ENCODE results near the gene MIA.
"Not testable (repeated sequence)": the region's sequence is repeated elsewhere in the genome, so short reads cannot be mapped to it uniquely, and the experiment has no call there.

The MIA gene

DNA sequence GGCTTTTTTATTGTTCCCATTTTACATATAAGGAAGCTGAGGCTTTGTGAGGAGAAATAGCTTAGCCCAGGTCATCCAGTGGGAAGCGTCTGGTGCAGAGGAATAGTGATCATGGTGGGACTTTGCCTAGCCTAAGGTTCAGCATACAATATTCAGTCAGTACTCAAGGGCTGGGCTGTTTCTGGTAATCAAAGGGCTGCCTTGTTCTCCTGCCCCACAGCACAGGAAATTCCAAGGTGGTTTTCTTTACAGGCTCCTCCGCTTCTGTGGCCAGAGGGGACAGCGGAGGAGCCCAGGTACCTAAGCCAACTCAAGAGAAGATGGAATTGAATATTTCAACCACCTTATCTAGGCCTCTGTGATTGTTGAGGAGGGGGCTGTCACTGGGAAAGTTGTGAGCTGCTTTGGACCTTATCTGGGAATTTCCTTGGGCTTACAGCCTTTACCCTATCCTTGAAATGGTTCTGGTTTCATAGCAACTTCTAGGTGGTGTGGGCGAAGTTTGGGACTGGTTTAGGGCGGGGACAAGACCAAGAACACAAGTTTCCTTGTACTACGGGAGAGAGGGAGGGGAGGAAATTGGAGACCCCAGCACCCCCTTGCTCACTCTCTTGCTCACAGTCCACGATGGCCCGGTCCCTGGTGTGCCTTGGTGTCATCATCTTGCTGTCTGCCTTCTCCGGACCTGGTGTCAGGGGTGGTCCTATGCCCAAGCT, at the start of gene MIA:
MIA (plus strand) TSS at position 606 of the 716 bp plus-strand sequence; CDS start at position 628, 22 bp downstream.
- no peak for DNase-seq (ENCODE audit: low read depth in 3 of 3)

GRCh38 chr19:40726279-40726678, 49.0 kb upstream of the MIA start:
- no peak for DNase-seq (ENCODE audit: low read depth in 3 of 3)

GRCh38 chr19:40730065-40730464, 45.3 kb upstream of the MIA start:
- not testable (repeated sequence) for DNase-seq (ENCODE audit: low read depth in 3 of 3)

- DNase-seq (ENCODE audit: low read depth in 3 of 3) = not testable (repeated sequence)
These were observed 43.0 kb upstream of the MIA start for GRCh38 chr19:40732304-40732703.

GRCh38 chr19:40733149-40733548, 42.2 kb upstream of the MIA start:
- no peak for DNase-seq (ENCODE audit: low read depth in 3 of 3)

- DNase-seq (ENCODE audit: low read depth in 3 of 3) = no peak
These were observed 40.1 kb upstream of the MIA start for GRCh38 chr19:40735013-40735771.

DNA sequence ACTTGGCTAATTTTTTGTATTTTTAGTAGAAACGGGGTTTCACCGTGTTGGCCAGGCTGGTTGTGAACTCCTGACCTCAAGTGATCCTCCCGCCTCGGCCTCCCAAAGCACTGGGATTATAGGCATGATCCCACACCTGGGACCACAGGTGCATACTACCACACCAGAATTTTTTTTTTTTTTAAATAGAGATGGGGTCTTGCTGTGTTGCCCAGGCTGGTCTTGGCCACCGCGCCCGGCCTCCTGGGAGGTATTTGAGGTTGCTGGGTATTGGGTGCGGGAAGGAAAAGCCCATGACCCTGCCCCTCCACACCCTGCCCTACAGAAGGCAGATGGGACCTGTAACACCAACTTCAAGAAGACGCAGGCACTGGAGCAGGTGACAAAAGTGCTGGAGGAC, 38.7 kb upstream of the MIA start:
- no peak for DNase-seq (ENCODE audit: low read depth in 3 of 3)

- no peak for DNase-seq (ENCODE audit: low read depth in 3 of 3)
These were observed 38.1 kb upstream of the MIA start for GRCh38 chr19:40737102-40737644.

DNA sequence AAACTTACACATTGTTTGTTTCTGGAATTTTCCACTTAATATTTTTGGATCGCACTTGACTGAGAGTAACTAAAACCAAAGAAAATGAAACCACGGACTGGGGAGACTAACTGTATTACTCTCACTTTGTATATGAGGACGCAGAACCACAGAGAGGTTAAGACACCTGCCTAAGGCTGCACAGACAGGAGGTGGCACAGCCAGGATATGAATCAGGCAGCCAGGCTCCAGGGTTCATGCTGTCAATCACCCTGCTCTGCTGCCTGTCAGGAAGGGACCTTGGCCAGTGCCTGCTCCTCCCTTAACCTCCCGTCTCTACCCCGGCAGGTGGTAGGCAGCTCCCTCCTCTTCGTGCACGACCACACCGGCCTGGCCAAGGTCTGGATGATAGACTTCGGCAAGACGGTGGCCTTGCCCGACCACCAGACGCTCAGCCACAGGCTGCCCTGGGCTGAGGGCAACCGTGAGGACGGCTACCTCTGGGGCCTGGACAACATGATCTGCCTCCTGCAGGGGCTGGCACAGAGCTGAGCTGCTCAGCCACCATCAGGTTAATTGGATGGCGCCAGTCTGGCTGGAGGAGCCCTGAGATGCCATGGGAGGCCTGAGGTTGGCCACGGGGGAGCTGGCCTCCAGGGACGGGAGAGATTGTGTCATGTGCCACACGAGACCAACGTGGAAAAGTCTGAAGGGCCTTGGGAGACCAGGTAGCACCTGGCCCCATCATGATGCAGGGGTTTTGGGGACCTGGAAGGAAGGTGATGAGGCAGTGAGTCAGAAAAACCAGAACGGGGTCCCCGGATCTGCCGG, 36.1 kb upstream of the MIA start:
- no peak for DNase-seq (ENCODE audit: low read depth in 3 of 3)

- DNase-seq (ENCODE audit: low read depth in 3 of 3) = no peak
These were observed 35.2 kb upstream of the MIA start for GRCh38 chr19:40739871-40740703.

DNA sequence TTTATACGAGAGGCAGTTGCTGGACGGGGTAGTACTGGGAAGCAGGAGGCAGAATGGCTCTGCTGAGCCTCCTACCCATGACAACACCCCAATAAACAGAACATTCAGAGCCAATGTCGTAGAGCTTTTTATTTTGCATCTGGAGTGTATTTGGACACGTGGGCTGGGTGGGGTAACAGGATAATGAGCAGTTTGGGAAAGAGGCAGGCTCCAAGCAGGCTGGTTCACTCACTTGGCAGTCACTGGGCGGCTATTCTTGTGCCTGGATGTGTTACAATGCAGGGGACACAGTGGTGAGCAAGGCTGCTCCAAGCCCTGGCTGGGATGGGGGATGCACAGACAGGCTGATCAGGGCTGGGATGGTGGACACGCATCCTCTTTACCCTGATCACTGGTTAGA, 34.6 kb upstream of the MIA start:
- no peak for DNase-seq (ENCODE audit: low read depth in 3 of 3)

DNA sequence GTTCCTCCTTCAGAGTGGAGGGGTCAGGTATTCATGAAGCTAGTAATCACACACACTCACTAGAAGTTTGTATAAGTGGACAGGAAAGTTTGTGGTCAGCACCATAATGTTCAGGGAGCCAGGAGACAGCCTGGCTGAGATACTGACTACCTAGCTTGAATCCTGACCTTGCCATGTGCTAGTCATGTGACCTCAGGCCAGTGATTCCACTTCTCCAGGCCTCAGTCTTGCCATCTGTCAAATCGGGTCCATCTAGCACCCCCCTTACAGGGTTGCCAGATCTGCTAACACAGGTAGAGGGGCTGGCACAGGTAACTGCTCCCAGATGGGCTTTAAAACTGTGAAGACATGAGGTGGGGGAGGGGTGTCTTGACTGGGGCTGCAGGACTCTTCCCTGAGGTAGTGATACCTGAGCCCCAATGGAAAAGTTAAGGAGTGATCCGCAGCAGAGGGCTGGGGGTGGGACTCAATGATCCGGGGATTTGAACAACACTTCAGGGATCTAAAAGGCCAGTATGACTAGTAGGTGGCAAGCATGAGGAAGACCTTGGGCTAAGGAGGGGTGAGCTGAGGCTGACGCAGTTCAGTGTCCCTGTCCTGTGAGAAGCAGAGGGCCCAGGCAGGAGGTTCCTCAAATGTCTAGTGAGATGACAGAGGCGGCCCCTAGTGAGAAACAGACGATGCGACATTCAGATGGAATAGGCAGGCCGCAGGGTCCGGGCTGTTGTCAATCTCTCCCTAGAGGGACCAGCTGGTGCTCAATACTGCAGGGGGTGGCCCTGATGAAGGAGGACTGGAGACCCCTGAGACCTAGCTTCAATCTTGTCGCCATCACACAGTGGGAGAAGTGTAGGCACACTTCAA, 33.6 kb upstream of the MIA start:
- DNase-seq (ENCODE audit: low read depth in 3 of 3) = no peak

DNA sequence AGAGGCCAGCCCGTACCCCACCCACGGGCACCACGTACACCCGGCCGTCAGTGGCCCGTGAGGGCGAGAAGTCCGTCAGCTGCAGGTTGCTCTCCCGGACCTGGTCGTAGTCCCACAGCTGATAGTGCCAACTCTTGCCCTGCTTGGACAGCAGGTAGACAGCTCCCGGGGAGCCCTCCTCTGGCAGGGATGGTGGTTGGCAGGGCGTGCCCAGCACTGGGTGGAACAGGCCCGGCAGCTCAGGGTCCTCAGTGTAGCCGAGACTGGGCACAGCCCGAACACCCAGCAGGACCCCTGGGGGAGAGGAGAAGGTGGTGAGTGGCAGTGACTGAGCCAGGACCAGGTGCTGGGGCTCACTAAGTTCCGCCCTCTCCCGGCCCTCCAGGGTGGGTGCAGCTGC, 32.8 kb upstream of the MIA start:
- DNase-seq (ENCODE audit: low read depth in 3 of 3) = no peak

DNA sequence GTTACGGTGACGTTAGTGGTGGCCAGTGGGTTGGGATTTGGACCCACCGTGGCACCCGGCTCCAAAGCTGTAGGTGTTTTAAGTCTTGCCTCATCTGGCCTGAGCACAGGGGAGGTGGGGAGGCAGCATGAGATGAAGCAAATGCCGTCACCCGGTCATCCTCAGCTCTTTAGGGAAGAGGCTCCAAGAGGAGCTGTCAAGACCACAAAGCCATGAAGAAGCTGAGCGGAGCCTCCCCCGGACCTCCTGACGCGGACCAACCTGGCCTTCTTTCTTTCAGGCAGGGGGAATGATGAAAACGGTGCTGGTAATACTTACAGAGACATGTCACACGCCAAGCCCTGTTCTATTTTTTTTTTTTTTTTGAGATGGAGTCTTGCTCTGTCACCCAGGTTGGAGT, 32.4 kb upstream of the MIA start:
- DNase-seq (ENCODE audit: low read depth in 3 of 3) = no peak

DNA sequence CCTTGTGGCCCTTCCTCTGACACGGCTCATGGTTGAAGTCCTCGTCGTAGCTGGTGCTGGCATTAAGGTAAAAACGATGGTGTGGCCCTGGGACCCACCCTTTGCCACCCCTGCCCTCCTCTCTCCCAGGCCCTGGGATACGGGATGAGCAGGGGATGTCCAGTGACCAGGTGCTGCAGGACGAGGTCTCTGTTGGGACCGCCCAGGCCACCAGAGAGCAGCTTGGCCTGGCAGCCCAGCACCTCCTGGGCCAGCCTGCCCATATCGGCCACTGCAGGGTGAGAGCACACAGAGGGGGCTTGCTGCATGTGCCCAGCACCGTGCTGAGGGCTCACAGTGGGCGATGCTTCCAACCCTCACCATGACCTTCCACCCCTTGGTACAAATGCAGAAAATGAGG, 31.4 kb upstream of the MIA start:
- no peak for DNase-seq (ENCODE audit: low read depth in 3 of 3)

GRCh38 chr19:40744554-40745401, 30.5 kb upstream of the MIA start:
- DNase-seq (ENCODE audit: low read depth in 3 of 3) = no peak

DNA sequence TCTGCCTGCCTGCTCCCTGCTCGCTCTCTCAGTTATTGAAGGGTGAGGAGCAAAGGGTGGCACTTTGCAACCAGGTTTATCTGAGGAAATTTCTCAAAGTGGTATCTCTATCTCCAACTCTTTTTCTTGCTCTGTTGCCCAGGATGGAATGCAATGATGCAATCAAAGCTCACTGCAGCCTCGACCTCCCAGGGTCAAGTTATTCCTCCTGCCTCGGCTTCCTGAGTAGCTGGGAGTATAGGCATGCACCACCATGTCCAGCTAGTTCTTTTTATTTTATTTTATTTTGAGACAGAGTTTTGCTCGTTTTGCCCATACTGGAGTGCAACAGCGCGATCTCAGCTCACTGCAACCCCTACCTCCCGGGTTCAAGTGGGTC, 29.9 kb upstream of the MIA start:
- no peak for DNase-seq (ENCODE audit: low read depth in 3 of 3)

GRCh38 chr19:40747536-40747935, 27.8 kb upstream of the MIA start:
- DNase-seq (ENCODE audit: low read depth in 3 of 3) = no peak

Measured in stimulated activated CD4-positive, alpha-beta T cell treated with anti-CD3 and anti-CD28 coated beads, TNF-alpha, amount 100 ng/mL, for 48 hours (primary cell).